GM12891 (cell line): ENCODE data around the gene AP1M1.

Experiments
- DNase-seq: peaks from one replicate; pipeline ENCODE4 v3.0.0; 2011; ENCODE audit warnings: low spot score; ENCODE audit not compliant: insufficient read length
- FAIRE-seq: peaks from 2 replicates; lab custom pipeline; 2011; peaks lifted over from hg19 to GRCh38; lab: Jason Lieb, UNC
- PAX5 ChIP-seq: IDR thresholded peaks from 2 replicates; pipeline ENCODE4 v1.6.1; 2011; ENCODE audit warnings: low read length, moderate library complexity, mild to moderate bottlenecking; ENCODE audit not compliant: insufficient read depth, severe bottlenecking
- POLR2A ChIP-seq: IDR thresholded peaks from 2 replicates; pipeline ENCODE4 v1.6.1; 2011; ENCODE audit warnings: low read depth, low read length, control low read depth
- POLR2AphosphoS5 ChIP-seq: IDR thresholded peaks from 2 replicates; pipeline ENCODE4 v1.6.1; 2011; ENCODE audit warnings: low read depth, low read length, control low read depth
- POU2F2 ChIP-seq: IDR thresholded peaks from 2 replicates; pipeline ENCODE4 v1.6.1; 2011; ENCODE audit warnings: low read depth, mild to moderate bottlenecking, control low read depth, low read length, moderate library complexity
- SPI1 ChIP-seq: IDR thresholded peaks from 2 replicates; pipeline ENCODE4 v1.6.1; 2011; ENCODE audit warnings: low read depth, low read length, control low read depth
- TAF1 ChIP-seq: IDR thresholded peaks from 2 replicates; pipeline ENCODE4 v1.6.1; 2011; ENCODE audit warnings: low read depth, low read length, control low read depth

AP1M1 gene

DNA sequence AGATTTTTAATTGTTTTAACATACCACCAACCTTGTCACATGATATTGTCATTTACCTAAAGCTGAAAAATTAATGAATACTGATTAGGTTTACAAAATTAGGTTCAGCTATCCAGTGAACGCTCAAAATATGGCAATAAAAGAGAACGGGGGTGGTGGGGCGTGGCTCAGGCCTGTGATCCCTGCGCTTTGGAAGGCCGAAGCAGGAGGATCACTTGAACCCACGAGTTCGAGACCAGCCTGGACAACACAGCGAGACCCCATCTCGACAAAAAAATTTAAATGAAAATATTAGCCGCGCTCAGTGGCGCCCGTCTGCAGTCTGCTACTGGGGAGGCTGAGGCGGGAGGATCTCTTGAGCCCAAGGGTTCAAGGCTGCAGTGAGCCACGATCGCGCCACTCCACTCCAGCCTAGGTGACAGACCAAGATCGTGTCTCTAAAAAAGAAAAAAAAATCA, 13.0 kb upstream of the AP1M1 start:
- FAIRE-seq (no peak), DNase-seq (no peak)
- TF ChIP-seq POLR2A (no peak), TAF1 (no peak), SPI1 (no peak), POU2F2 (no peak), POLR2AphosphoS5 (no peak), PAX5 (no peak)

DNA sequence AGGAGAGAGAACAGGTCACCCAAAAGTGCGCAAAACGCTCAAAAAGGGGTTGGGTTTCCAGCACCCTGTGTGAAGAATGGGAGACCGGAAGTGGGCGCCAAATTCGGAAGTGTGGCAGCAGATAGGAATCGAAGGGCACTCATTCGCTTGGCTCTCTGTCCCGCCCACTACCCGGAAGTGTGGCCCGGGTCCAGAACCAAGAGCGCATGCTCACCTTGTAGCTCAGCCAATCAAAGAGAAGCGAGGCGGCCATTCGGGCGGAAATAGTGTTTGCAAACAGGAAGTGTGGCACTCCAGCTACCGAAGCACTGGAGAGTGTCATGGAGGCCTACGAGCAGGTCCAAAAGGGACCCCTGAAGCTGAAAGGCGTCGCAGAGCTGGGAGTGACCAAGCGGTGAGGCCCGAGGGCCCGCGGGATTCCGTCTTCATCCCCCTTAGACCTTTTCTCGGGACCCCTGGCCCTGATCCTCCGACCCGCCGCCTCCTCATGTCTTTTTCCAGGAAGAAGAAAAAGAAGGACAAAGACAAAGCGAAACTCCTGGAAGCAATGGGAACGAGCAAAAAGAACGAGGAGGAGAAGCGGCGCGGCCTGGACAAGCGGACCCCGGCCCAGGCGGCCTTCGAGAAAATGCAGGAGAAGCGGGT, 12.5 kb upstream of the AP1M1 start, which contains the start of gene FAM32A:
TSS of gene FAM32A (plus strand) at position 288 of the 645 bp plus-strand sequence. CDS start at position 321, 33 bp downstream.
- TF ChIP-seq POU2F2 (peak; percentile 54; the same call in 1 of the 2 replicates), POLR2AphosphoS5 (peak; percentile 91), TAF1 (peak; percentile 89), POLR2A (peak; percentile 89), PAX5 (no peak), SPI1 (peak; percentile 70)
- FAIRE-seq (peak; percentile 98), DNase-seq (peak; percentile 97)

DNA sequence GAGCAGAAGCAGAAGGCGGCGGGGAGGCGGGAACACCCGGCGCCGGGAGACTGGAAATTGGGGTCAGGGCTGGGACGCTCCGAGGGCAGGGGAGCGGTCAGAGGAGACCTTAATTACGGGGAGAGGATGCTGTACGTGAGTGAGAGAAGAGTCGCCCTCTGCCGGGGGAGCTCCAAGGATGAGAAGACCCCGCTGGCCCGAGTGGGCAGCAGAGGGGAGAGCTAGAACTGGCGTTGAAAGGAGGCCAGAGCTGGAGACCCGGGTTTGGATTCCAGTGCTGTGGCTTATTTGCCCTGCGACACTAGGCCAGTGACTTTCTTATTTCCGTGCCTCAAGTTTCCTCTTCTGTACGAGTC, 12.0 kb upstream of the AP1M1 start:
- peak; percentile 50 for FAIRE-seq
- no peak for TF ChIP-seq POU2F2
- no peak for TF ChIP-seq POLR2AphosphoS5
- no peak for TF ChIP-seq TAF1
- no peak for TF ChIP-seq POLR2A
- TF ChIP-seq PAX5 = no peak
- TF ChIP-seq SPI1 = no peak
- no peak for DNase-seq

DNA sequence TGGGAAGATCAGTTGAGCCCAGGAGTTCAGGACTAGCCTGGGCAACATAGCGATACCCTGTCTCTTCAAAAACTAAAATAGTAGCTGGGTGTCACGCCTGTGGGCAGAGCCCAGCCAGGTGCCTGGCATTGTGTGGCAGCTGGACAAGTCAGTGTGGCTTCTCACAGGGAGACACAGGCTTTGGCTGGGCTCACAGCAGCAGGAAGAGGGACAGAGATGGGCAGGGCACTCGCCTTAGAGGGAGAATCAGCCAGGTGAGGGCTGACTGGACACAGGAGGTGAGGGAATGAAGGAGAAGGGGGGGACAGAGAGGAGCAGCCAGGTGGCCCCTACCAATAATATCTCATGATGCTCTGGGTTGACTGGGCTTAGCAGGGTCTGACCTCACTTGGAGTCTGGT, 9.2 kb upstream of the AP1M1 start:
- no peak for DNase-seq
- TF ChIP-seq POLR2A (no peak), SPI1 (no peak), PAX5 (no peak), POLR2AphosphoS5 (no peak), TAF1 (no peak), POU2F2 (no peak)

DNA sequence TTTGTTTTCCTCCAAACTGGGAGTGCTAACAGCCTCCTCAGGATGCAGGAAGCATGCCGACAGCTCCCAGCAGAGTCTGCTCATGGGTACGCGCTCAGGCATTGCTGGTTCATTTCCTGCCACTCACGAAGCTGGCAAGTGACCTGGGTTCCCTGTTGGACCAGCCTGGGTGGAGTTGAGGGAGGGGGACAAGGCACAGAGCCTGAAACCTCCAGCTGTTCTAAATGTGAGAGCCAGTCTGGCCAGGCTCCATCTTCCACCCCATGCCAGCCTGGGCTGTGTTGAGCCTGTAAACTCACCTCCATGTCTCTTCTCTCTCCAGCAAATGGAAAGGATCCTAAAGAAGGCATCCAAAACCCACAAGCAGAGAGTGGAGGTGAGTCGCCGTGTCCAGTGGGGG, 7.5 kb upstream of the AP1M1 start:
- DNase-seq (no peak), FAIRE-seq (no peak)
- TF ChIP-seq POLR2A = no peak
- TF ChIP-seq SPI1 = no peak
- no peak for TF ChIP-seq TAF1
- TF ChIP-seq PAX5 = no peak
- TF ChIP-seq POLR2AphosphoS5 = no peak
- TF ChIP-seq POU2F2 = no peak

More for the DNA sequence above, 9.2 kb upstream of the AP1M1 start:
- no peak for FAIRE-seq

DNA sequence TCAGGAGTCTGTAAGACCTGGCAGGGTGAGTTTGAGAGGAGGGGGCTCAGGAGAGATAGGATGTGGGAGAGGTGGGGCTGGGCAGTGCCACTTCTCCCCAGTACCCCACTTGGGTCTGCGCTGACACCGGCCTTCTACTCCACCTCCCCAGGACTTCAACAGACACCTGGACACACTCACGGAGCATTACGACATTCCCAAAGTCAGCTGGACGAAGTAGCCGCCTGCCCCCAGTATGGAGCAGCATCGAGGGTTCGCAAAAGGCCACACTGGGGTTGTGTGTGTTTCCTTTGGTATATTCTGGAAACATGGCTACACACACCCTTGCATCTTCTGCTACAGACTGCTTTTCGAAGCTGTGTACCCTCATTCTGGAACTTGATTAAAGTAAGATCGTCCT, 7.0 kb upstream of the AP1M1 start:
- FAIRE-seq (no peak), DNase-seq (no peak)
- no peak for TF ChIP-seq POLR2A
- TF ChIP-seq SPI1 = no peak
- TF ChIP-seq POLR2AphosphoS5 = no peak
- TF ChIP-seq POU2F2 = no peak
- no peak for TF ChIP-seq PAX5
- no peak for TF ChIP-seq TAF1

DNA sequence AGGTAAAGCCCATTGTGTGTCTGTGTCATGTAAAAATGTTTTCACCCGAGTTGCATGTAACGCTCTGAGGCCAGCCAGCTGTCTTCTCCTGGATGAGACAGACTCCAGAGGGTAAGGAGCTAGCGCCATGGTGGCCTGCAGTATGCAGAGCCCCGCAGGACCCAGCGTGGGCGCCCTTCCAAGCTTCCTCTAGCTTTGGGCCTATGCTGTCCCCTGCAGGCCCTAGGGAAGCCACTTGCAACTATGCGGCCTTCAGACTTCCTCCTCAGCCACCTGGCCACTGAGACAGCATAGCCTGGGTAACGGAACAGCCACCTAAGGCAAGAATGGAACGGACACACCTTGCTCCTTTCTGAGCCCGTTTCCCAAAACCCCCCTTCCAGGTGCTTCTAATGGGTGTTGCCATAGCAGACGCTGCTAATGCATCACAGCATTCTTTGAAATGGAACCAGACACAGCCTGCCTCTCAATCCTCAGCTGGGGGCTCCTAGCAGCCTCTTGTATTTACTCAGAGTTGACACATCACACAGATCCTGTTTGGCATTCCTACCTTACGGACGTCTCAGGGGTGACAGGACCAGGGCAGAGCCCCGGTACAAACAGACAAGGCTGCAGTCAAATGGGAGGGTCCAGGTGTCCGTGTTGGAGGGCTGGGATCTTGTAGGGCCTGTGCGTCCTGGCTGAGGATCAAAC, 6.3 kb upstream of the AP1M1 start:
- FAIRE-seq (no peak), DNase-seq (no peak)
- no peak for TF ChIP-seq PAX5
- TF ChIP-seq POLR2AphosphoS5 = no peak
- no peak for TF ChIP-seq SPI1
- TF ChIP-seq POU2F2 = no peak
- TF ChIP-seq POLR2A = no peak
- no peak for TF ChIP-seq TAF1

DNA sequence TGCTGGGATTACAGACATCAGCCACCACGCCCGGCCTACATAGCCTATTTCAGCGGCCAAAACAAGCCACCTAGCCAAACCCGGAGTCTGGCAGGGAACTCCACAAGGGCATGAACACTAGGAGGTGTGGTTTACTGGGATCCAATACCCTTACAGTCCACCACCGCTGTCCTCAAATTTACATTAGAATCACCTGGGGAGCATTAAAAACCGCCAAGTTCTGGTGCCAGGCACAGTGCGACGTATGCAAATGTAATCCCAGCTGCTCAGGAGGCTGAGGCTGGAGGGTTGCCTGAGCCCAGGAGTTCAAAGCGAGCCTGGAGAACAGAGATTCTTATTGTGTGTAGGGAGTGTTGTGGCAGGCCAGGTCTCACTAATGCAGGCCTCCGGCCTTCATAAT, 4.2 kb upstream of the AP1M1 start:
- no peak for FAIRE-seq
- TF ChIP-seq TAF1 (no peak), POU2F2 (no peak), POLR2AphosphoS5 (no peak), PAX5 (no peak)
- DNase-seq = no peak

DNA sequence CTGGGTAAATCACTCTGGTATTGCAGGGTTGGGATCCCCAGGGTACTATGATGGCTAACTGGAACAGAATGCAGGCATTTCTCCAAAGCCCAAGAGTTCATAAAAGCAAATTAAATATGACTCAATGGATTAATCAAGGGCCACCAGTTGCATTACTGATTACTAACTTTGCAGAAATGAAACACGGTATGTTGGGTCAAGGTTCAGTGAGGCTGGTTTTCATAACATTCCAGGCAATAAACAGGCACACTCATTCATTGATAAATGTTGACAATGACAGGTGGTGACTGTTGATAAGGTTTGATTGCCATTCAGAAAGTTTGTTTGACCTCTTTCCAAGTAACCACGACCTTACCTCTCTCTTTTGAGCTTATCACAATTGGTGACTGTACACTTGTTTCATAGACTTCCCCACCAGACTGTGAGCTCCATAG, 506 bp upstream of the AP1M1 start:
- TF ChIP-seq POLR2A (no peak), POLR2AphosphoS5 (no peak), POU2F2 (no peak), PAX5 (no peak), SPI1 (no peak), TAF1 (no peak)
- DNase-seq = no peak
- no peak for FAIRE-seq

DNA sequence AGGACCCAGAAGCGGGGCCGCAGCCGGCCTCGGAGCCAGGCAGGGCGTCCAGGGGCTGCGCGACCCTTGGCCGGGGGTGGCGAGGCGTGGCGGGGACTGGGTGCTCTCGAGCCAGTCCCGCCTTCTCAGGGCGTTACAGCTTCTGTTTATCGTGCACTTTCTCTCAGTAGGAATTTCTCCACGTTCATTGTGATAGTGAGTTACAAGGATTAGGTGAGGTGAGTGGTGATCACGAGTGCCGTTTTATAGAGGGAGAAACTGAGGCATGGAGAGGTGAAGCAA, 600 bp downstream of the AP1M1 start:
- TF ChIP-seq POLR2A (no peak), TAF1 (no peak), POLR2AphosphoS5 (no peak), PAX5 (no peak), SPI1 (no peak), POU2F2 (no peak)
- FAIRE-seq = no peak
- DNase-seq = no peak
